Stimulated activated CD4-positive, alpha-beta T cell treated with anti-CD3 and anti-CD28 coated beads, TNF-alpha, amount 100 ng/mL, for 24 hours (primary cell): ENCODE measurements around the gene TGFB3.

Experiments
- DNase-seq, 3 experiments: peaks; one replicate each; pipeline ENCODE4 v3.0.0-alpha.2; 2020; ENCODE audit warnings: low read depth in 3 of 3

The TGFB3 gene

DNA sequence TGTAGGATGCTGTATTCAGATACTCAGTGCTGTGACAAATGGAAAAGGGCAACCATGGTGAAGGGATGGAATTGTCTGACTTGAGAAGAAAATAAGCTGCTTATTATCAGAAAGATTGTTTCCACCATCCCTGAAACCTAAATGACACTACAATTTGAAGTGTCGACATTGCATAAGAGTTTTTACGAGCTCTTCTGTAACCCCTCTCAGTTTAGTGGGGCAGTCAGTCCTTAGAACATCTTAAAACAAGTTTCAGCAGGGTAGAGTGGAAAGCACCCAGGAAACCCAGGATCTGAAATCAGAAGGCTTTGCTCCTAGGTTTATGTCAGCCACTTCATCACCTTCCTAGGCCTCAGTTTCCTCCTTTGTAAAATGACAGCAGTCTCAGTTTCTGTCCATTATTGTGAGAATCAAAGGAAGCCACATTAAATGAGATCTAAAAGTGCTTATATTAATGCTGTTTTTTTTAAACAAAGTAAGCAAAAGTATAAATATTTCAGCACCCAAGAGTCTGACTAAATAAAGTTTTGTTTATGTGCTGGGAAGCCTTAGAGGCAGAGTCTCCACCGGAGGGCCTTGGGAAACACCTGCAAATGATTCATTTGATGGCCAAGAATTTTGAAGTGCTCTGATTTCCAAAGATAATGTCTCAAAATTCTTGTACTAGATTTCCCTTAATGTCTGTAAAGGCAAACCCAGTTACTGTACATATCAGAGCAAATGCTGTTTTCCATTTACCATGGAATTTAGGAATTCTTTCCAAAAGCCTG lies 5.6 kb upstream of the TGFB3 start:
- no peak for DNase-seq

- DNase-seq: no peak
Measured at GRCh38 chr14:75986439-75986765, 4.6 kb upstream of the TGFB3 start.

- peak; percentile 87 to 91 (median 90) for DNase-seq
Measured at GRCh38 chr14:75985618-75986438, 4.0 kb upstream of the TGFB3 start, which contains the start of gene IFT43. Gene IFT43, plus strand, starts transcription at chr14:75985763. Its CDS starts 24 bp downstream, at chr14:75985787.

GRCh38 chr14:75984674-75985073 lies 2.9 kb upstream of the TGFB3 start:
- no peak for DNase-seq

- no peak for DNase-seq
Measured at GRCh38 chr14:75983019-75983358, 1.2 kb upstream of the TGFB3 start.

- DNase-seq: peak; percentile 56 to 70 (median 58)
Measured at GRCh38 chr14:75982266-75983018, 647 bp upstream of the TGFB3 start.

DNA sequence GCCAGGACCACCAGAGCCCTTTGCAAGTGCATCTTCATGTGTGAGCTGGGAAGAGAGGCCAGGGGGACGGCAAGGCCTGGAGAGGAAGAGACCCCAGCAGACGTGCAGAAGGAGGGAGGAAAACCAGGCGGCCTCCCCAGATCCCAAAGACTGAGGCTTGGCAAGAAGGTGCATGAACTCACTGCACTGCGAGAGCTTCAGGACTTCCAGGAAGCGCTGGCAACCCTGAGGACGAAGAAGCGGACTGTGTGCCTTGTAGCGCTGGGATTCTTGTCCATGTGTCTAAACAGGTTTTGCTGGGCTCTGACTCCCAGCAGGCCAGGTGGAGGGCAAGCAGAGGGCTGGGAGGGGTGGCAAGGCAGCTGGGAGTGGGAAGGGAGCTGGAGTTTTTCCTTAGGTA lies 939 bp downstream of the TGFB3 start:
- no peak for DNase-seq

GRCh38 chr14:75979648-75980565 lies 1.9 kb downstream of the TGFB3 start:
- no peak for DNase-seq

GRCh38 chr14:75979071-75979571 lies 2.7 kb downstream of the TGFB3 start:
- DNase-seq: no peak

GRCh38 chr14:75978249-75978731 lies 3.5 kb downstream of the TGFB3 start:
- no peak for DNase-seq

- no peak for DNase-seq
Measured at GRCh38 chr14:75977582-75977943, 4.2 kb downstream of the TGFB3 start.

- no peak for DNase-seq
Measured at GRCh38 chr14:75976826-75977581, 4.8 kb downstream of the TGFB3 start.

DNA sequence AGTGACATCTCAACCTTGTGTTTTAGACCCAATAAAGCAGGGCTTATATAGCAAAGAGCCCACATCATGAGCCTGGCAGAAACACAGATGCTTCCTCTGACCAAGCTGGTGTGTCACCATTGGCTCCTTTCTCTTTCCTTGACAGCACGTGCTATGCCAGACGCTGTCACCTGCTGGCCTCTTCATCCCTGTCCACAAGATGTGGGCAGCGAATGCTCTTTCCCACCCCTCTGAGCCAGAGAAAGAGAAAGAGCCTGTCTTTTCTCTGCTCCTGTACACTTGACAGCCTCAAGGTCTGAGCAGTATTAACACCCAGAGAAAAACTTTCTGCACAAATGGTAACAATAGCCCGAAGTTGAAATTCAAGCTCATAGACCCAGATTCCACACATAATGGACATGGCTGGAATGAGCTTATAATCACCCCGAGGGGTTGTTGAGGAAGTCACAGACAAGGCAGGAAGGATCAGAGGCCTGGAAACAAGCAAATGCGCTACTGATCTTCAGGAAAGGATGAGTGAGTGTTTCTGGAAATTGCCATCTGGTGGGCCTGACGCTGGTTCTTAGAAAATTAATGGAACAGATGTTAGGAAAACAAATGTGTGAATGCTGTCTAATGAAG lies 8.9 kb downstream of the TGFB3 start:
- no peak for DNase-seq

DNA sequence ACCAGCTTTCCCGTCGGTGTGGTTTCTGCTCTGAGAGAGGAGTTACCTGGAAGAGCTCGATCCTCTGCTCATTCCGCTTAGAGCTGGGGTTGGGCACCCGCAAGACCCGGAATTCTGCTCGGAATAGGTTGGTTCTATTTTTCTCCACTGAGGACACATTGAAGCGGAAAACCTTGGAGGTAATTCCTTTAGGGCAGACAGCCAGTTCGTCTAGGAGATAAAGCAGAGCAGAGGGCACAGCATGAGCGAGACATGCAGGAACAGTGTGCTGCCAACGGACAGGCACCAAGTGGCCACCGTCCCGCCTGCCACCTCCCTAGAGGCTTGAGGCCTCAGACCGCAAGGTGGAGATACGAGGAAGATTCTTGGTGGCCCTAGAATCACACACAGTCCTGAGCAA lies 10.3 kb downstream of the TGFB3 start:
- no peak for DNase-seq

DNA sequence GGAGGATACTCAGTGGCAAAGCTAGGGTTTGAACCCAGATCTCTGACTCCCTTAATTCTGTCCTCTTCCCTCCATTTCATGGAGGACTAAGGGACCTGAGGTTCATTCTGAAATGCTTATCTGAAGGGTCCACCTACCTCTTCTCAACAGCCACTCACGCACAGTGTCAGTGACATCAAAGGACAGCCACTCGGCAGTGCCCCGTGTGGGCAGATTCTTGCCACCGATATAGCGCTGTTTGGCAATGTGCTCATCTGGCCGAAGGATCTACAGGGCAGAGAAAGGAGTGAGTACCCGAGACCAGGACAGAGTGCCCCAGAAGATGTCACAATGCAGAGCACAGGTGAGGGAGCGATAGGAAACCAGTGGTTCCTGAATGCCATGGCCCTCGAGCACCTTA lies 10.8 kb downstream of the TGFB3 start:
- no peak for DNase-seq

DNA sequence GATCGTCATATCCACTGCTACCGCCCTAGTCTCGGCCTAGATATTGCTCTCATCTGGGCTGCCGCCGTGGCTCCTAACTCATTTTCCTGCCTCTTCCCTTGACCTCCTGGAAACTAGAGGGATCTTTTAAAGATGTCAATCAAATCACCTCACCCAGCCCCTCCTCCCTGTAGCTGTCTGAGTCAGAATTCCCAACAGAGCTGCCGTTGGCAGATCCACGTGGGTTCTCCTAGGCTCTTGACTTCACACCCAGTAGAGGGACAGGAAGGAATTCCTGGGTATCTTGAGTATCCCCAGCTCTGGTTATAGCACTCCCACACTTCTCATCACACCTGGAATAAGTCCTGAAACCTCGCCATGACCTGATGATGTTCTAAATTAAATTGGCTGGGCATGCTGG lies 11.9 kb downstream of the TGFB3 start:
- no peak for DNase-seq

DNA sequence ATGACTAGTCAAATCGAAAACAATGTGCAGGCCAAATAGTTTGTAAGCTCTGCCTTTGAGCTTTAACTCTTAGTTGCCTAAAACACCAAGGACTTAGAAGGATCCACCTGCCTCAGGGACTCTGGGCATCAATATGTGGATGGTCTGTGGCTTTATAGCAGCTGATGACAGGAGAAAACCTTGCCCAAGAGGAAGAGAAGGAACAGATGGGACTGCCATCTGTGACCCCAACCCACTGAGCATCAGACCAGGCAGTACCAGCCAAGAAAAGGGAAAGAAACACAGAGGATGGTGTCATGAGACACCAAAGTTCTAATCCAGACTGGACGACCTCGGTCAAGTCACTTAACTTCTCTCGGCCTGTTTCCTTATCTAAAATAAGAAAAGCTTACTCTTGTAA lies 12.7 kb downstream of the TGFB3 start:
- no peak for DNase-seq

GRCh38 chr14:75968456-75968855 lies 13.3 kb downstream of the TGFB3 start:
- DNase-seq: no peak

DNA sequence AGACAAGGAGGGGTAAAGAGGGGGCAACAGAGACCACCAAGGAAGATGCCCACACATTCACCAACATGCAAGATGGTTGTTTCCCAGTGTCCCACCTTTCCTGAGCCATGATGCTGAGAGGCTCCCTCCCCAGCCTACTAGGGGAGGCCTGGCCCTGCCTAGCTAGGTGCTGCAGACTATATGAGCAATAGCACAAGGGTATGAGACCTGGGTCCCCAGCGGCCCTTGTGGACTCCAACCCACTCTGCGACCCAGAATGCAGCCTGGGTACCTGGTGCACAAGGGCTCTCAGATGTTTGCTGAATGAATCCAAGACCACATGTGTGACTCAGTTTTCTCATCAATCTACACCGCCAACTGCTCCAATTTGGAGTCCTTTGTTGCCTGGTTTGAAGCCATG lies 13.9 kb downstream of the TGFB3 start:
- DNase-seq: no peak

DNA sequence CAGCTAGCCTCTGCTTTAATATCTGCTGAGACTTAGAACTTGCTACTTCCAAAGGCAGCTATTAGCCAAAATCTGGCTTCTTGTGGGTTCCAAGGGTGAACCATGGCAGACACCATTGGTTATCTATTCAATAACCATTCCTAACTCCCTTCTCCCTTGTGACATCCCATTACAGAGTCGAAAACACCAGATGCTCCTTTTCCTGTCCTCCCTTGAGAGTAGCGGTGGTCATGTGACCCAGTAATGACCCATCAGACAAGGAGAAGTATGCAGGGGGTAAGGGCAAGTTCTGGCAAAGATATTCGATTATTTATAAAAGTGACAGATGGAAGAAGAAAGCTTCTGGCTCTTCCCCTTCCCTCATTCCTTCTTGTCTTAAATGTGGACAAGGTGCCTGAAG lies 20.1 kb downstream of the TGFB3 start:
- DNase-seq: no peak
